Nephron (organoid): Measurements from ENCODE around the gene ZFP36L1.

Experiments used
- H3K27ac Mint-ChIP-seq, 3 experiments: 2 replicates each; pipeline ENCODE4 v1.8.0; 2020; ENCODE audit warnings: mixed read lengths in 3 of 3, mild to moderate bottlenecking in 2 of 3, moderate library complexity in 1 of 3
- H3K27me3 Mint-ChIP-seq: 2 replicates; pipeline ENCODE4 v1.8.0; 2021; ENCODE audit warnings: low read depth, mild to moderate bottlenecking, moderate library complexity, mixed read lengths
- H3K36me3 Mint-ChIP-seq: 2 replicates; pipeline ENCODE4 v1.8.0; 2020; ENCODE audit warnings: low read depth, mixed read lengths
- H3K4me1 Mint-ChIP-seq: 2 replicates; pipeline ENCODE4 v1.8.0; 2020; ENCODE audit warnings: mixed read lengths
- H3K4me3 Mint-ChIP-seq, 3 experiments: 2 replicates each; pipeline ENCODE4 v1.8.0; 2020; ENCODE audit warnings: mild to moderate bottlenecking in 3 of 3, mixed read lengths in 3 of 3, moderate library complexity in 2 of 3
- H3K9me3 Mint-ChIP-seq: 2 replicates; pipeline ENCODE4 v1.8.0; 2020; ENCODE audit warnings: mixed read lengths
- CTCF ChIP-seq, 3 experiments: fragments of 200-600 bp; sonication (generic); IDR thresholded peaks; one replicate each; pipeline ENCODE4 v1.5.0; 2021; ENCODE audit warnings: antibody characterized with exemption in 3 of 3; ENCODE audit not compliant: unreplicated experiment in 3 of 3

Gene ZFP36L1

DNA sequence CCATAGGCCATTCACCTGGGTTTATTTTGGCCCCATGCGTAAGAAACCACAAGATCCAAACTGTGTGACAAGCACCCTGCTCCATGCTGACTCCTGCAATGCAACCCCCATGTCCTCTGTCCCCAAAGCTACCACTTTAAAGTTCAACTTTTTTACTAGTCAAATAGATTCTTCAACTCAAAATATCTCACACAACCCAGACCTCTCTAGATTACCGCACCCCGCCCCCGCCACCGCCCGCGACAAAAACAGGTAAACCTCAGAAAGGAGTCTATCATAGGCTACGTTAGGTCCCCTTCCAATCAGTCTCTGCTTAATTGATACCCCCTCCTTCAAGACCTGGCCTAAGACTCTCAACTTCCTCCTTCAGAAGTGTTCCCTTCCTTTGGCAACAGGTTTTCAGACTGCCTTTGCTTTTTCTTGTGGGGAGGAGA is 2.2 kb downstream of the ZFP36L1 start:
- no peaks in the 10 kb centered on the region for H3K9me3 Mint-ChIP-seq
- peaks cover 35% of the 10 kb centered on the region for H3K4me1 Mint-ChIP-seq
- peaks cover 71% of the 10 kb centered on the region for H3K36me3 Mint-ChIP-seq
- no peak for TF ChIP-seq CTCF (IDR thresholded peaks at IDR 0.05; ENCODE audit: unreplicated experiment in 3 of 3)
- H3K4me3 Mint-ChIP-seq: peak overlapping the region; percentile 99 to 100 (median 99)
- peaks cover 17% of the 10 kb centered on the region for H3K27me3 Mint-ChIP-seq
- peak overlapping the region; percentile 97 to 100 (median 100) for H3K27ac Mint-ChIP-seq

- peaks cover 41% of the 10 kb centered on the region for H3K4me1 Mint-ChIP-seq
These were observed 2.8 kb downstream of the ZFP36L1 start for GRCh38 chr14:68789821-68790643.

DNA sequence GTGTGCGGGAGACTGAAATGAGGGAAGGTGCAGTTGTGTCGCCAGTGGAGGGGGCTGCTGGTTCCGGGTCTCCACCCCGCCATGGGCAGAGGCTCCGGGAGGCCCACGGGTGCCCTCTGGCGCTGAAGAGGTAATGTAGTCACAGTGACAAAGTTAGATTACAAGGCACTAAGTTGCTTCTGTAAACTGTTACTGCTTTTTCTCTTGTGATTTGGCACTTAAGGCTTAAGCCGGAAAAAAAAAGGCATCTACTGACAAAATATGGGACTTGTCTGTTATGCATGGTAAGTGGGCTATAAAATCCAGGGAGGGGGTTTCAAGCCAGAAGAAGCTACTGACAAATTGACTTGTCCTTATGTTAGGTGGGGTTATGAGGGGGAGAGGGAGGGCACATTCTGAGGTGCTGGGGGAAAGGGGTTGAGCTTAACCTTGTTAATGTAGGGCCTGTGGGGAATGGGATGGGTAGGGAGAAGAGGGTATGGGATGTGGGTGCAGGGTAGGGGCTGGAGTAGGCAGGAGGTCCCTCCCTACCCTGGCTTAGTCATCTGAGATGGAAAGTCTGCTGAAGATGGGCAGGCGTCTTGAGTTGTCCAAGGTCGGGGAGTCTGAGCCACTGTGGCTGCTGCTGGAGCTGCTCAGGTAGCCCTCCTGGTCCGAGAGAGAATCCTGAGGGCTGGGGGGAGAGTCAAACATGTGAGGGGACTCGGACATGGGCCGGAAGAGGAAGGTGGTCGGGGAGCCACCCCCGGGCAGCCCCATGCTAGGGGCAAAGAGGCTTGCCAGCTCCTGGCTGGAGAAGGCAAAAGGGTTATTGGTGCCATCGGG is 3.7 kb downstream of the ZFP36L1 start:
- Mint-ChIP-seq H3K4me3 (peak overlapping the region; percentile 99 to 100 (median 99)), H3K36me3 (peaks cover 71% of the 10 kb centered on the region), H3K4me1 (peaks cover 36% of the 10 kb centered on the region), H3K9me3 (no peaks in the 10 kb centered on the region), H3K27ac (peak overlapping the region; percentile 97 to 100 (median 100)), H3K27me3 (peaks cover 17% of the 10 kb centered on the region)
- TF ChIP-seq CTCF (IDR thresholded peaks at IDR 0.05; ENCODE audit: unreplicated experiment in 3 of 3): peak; percentile 63 to 74 (median 63)

More at GRCh38 chr14:68789821-68790643, 2.8 kb downstream of the ZFP36L1 start:
- no peak for TF ChIP-seq CTCF (IDR thresholded peaks at IDR 0.05; ENCODE audit: unreplicated experiment in 3 of 3)
- Mint-ChIP-seq H3K27me3 (peaks cover 17% of the 10 kb centered on the region), H3K36me3 (peaks cover 71% of the 10 kb centered on the region), H3K9me3 (no peaks in the 10 kb centered on the region), H3K27ac (peak overlapping the region; percentile 97 to 100 (median 100)), H3K4me3 (peak overlapping the region; percentile 99 to 100 (median 99))

- Mint-ChIP-seq H3K4me1 (peaks cover 41% of the 10 kb centered on the region), H3K27me3 (peaks cover 17% of the 10 kb centered on the region), H3K9me3 (no peaks in the 10 kb centered on the region), H3K36me3 (peaks cover 71% of the 10 kb centered on the region), H3K4me3 (peak overlapping the region; percentile 99 to 100 (median 99)), H3K27ac (peak overlapping the region; percentile 97 to 100 (median 100))
- TF ChIP-seq CTCF (IDR thresholded peaks at IDR 0.05; ENCODE audit: unreplicated experiment in 3 of 3): no peak
These were observed 4.4 kb downstream of the ZFP36L1 start for GRCh38 chr14:68788275-68788995.

GRCh38 chr14:68787092-68787992 is 5.5 kb downstream of the ZFP36L1 start:
- no peak for TF ChIP-seq CTCF (IDR thresholded peaks at IDR 0.05; ENCODE audit: unreplicated experiment in 3 of 3)
- H3K36me3 Mint-ChIP-seq: peaks cover 64% of the 10 kb centered on the region
- H3K4me1 Mint-ChIP-seq: peaks cover 51% of the 10 kb centered on the region
- peak overlapping the region; percentile 92 to 100 (median 97) for H3K27ac Mint-ChIP-seq
- no peaks in the 10 kb centered on the region for H3K9me3 Mint-ChIP-seq
- peaks cover 17% of the 10 kb centered on the region for H3K27me3 Mint-ChIP-seq
- H3K4me3 Mint-ChIP-seq: peak overlapping the region; percentile 81 to 100 (median 99)
